ENCODE measurements around the gene FAM98B. TPM values are rescaled to one million over a fixed set of nuclear protein-coding genes. Genes with fewer than 3 reads are reported as not detected.
"Not testable (repeated sequence)": the region's sequence is repeated elsewhere in the genome, so short reads cannot be mapped to it uniquely, and the experiment has no call there.

FAM98B gene
- total RNA-seq, 1 donor from 2014 or later: 25.6 TPM

DNA sequence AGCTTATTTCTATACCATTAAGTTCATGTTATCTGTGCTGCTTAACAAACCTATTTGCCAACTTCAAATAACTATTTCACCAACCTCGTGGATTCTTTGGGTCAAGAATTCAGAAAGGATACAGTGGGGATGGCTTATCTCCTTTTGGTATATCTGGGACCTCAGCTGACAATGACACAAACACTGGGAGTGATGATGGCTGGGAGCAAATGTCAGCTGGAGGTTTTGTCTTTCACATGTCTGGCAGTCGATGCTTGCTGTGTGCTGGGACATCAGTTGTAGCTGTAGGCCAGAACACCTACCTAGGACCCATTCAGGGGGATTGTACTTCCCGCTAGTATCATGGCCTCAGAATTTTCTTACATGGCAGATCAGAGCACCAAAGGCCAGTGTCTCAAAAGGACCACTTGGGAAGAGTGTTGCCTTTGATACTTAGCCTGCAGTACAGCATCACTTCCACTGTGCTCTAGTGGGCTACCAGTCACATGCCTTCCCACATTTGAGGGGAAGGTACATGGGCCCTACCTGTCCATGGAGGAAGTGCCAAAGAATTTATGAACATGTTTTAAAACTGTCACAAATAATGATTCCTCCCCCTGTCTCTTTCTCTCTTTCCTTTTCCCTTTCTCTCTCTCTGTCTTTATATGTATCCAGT, 23.7 kb upstream of the FAM98B start:
- Histone ChIP-seq H3K27ac (ENCODE audit: low read depth, low read length) (no peak overlapping the region), H3K9ac (ENCODE audit: low read depth in 1 of 3, low read length in 3 of 3) (no peak overlapping the region), H3K4me3 (ENCODE audit: low read length in 3 of 3) (no peak overlapping the region), H3K36me3 (ENCODE audit: control insufficient read depth in 3 of 3, insufficient read depth in 3 of 3, low read length in 3 of 3) (no peaks in the 10 kb centered on the region), H3K4me1 (ENCODE audit: control insufficient read depth in 3 of 3, insufficient read depth in 3 of 3, low read length in 3 of 3) (no peaks in the 10 kb centered on the region), H3K27me3 (ENCODE audit: control insufficient read depth in 3 of 3, insufficient read depth in 3 of 3, low read length in 3 of 3) (no peaks in the 10 kb centered on the region), H3K9me3 (ENCODE audit: control insufficient read depth in 3 of 3, low read length in 3 of 3) (no peaks in the 10 kb centered on the region)

DNA sequence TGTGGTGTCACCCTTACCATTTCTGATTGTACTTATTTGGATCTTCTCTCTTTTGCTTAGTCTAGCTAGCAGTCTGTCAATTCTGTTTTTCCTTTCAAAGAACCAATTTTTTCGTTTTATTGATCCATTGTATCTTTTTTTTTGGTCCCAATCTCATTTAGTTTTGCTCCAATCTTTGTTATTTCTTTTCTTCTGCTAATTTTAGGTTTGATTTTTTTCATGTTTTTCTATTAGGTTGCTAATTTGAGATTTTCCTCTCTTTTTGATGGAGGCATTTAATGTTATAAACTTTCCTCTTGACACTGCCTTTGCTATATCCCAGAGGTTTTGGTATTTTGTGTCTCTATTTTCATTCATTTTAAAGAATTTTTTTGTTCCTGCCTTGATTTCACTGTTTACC, 16.9 kb upstream of the FAM98B start:
- H3K4me1 ChIP-seq (ENCODE audit: control insufficient read depth in 3 of 3, insufficient read depth in 3 of 3, low read length in 3 of 3): peaks cover 0 to 10% (median 5%) of the 10 kb centered on the region in 3 donors
- no peak overlapping the region for H3K4me3 ChIP-seq (ENCODE audit: low read length in 3 of 3)
- no peaks in the 10 kb centered on the region for H3K36me3 ChIP-seq (ENCODE audit: control insufficient read depth in 3 of 3, insufficient read depth in 3 of 3, low read length in 3 of 3)
- peaks cover 0 to 2% (median 0%) of the 10 kb centered on the region in 3 donors for H3K27me3 ChIP-seq (ENCODE audit: control insufficient read depth in 3 of 3, insufficient read depth in 3 of 3, low read length in 3 of 3)
- H3K9me3 ChIP-seq (ENCODE audit: control insufficient read depth in 3 of 3, low read length in 3 of 3): no peaks in the 10 kb centered on the region
- H3K9ac ChIP-seq (ENCODE audit: low read depth in 1 of 3, low read length in 3 of 3): no peak overlapping the region
- H3K27ac ChIP-seq (ENCODE audit: low read depth, low read length): no peak overlapping the region

DNA sequence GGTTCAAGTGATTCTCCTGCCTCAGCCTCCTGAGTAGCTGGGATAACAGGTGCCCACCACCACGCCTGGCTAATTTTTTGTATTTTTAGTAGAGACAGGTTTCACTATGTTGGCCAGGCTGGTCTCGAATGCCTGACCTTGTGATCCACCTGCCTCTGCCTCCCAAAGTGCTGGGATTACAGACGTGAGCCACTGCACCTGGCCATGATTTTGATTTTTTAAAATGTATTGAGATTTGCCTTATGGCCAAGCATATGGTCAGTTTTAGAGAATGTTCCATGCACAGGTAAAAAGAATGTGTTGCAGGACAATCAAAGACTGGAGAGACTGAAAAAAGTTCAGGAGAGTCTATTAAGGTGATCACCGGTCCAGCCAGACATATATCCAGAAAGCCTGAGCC, 16.3 kb upstream of the FAM98B start:
- H3K36me3 ChIP-seq (ENCODE audit: control insufficient read depth in 3 of 3, insufficient read depth in 3 of 3, low read length in 3 of 3); H3K9ac ChIP-seq (ENCODE audit: low read depth in 1 of 3, low read length in 3 of 3); H3K4me3 ChIP-seq (ENCODE audit: low read length in 3 of 3); H3K27me3 ChIP-seq (ENCODE audit: control insufficient read depth in 3 of 3, insufficient read depth in 3 of 3, low read length in 3 of 3); H3K9me3 ChIP-seq (ENCODE audit: control insufficient read depth in 3 of 3, low read length in 3 of 3); H3K27ac ChIP-seq (ENCODE audit: low read depth, low read length): not testable (repeated sequence)
- peaks cover 4 to 16% (median 7%) of the 10 kb centered on the region in 3 donors for H3K4me1 ChIP-seq (ENCODE audit: control insufficient read depth in 3 of 3, insufficient read depth in 3 of 3, low read length in 3 of 3)

DNA sequence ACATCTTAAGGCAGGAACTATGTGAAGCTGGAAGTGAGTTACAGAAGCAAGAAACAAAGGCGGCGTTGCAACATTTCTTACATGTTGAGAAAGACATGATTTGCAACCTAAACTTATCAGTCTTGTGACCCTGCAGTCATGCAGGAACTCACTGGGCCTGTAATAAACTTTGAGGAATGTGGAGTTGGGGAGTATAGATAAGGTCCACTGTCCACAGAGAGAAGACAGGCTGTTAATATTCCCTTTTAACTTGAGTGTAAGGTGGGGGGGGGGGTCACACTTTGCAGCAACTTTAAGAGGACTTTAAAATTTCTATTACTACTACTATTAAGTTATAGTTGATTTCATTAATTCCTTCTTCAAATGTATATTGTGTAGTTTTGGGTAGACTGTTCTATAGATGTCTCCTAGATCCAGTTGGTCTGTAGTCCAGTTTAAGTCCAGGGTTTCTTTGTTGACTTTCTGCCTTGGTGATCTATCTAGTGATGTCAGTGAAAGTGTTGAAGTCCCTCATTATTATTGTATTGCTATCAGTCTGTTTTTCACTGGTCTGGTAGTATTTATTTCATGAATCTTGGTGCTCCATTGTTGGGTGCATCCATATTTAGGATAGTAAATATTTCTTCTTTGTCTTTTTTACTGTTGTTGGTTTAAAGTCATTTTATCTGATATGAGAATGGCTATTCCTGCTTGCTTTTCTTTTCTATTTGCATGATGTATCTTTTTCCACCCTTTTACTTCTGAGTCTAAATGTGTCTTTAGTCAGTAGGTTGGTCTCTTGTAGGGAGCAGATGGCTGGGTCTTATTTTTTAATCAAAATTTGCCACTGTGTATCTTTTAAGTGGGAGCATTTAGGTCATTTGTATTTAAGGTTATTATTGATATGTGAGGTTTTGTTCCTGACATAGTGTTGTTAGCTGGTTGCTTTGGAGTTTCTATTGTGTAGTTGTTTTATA, 15.6 kb upstream of the FAM98B start:
- Histone ChIP-seq H3K4me3 (ENCODE audit: low read length in 3 of 3) (no peak overlapping the region), H3K4me1 (ENCODE audit: control insufficient read depth in 3 of 3, insufficient read depth in 3 of 3, low read length in 3 of 3) (peaks cover 4 to 16% (median 7%) of the 10 kb centered on the region in 3 donors), H3K9ac (ENCODE audit: low read depth in 1 of 3, low read length in 3 of 3) (no peak overlapping the region), H3K27ac (ENCODE audit: low read depth, low read length) (no peak overlapping the region), H3K36me3 (ENCODE audit: control insufficient read depth in 3 of 3, insufficient read depth in 3 of 3, low read length in 3 of 3) (no peaks in the 10 kb centered on the region), H3K9me3 (ENCODE audit: control insufficient read depth in 3 of 3, low read length in 3 of 3) (no peaks in the 10 kb centered on the region), H3K27me3 (ENCODE audit: control insufficient read depth in 3 of 3, insufficient read depth in 3 of 3, low read length in 3 of 3) (peaks cover 0 to 2% (median 0%) of the 10 kb centered on the region in 3 donors)

DNA sequence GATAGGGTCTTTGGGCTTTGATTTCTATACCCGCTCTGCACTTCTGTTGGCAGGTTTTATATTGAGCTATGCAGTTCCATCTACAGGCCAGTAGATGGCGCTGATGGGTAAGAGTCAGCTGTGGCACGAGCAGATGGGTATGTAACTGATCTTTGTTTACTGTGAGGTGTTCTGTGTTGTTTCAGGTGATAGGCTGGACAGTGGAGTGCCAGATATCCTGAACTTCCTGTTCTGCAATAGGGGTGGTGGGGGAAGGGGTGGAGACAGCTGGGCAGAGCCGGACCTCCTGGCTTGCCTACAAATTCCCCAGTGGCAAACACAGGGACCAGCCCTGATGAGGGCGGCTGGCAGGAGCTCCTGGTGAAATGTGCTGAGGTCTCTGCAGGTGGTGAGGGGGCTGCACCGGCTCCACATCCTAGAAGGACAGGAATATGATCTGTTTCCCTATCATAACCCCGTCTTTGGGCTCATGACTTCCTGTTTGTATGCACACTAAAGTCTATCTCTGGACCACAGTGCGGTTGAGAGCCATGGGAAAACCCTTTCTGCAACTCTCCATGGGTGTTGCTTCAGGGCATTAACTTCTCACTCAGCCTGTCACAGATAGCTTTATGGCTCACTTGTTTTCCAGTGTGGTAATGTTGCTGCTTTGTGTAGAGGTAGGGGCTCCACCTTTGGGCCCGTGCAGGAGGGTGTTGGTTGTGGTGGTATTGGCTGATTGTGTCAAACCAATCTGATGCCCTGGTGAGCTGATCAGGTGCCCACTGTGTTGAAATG, 13.4 kb upstream of the FAM98B start:
- Histone ChIP-seq H3K9me3 (ENCODE audit: control insufficient read depth in 3 of 3, low read length in 3 of 3) (no peaks in the 10 kb centered on the region), H3K4me3 (ENCODE audit: low read length in 3 of 3) (peak overlapping the region in 1 of 3 donors; percentile 23), H3K4me1 (ENCODE audit: control insufficient read depth in 3 of 3, insufficient read depth in 3 of 3, low read length in 3 of 3) (peaks cover 4 to 16% (median 7%) of the 10 kb centered on the region in 3 donors), H3K9ac (ENCODE audit: low read depth in 1 of 3, low read length in 3 of 3) (no peak overlapping the region), H3K27me3 (ENCODE audit: control insufficient read depth in 3 of 3, insufficient read depth in 3 of 3, low read length in 3 of 3) (peaks cover 0 to 2% (median 0%) of the 10 kb centered on the region in 3 donors), H3K27ac (ENCODE audit: low read depth, low read length) (no peak overlapping the region), H3K36me3 (ENCODE audit: control insufficient read depth in 3 of 3, insufficient read depth in 3 of 3, low read length in 3 of 3) (no peaks in the 10 kb centered on the region)

DNA sequence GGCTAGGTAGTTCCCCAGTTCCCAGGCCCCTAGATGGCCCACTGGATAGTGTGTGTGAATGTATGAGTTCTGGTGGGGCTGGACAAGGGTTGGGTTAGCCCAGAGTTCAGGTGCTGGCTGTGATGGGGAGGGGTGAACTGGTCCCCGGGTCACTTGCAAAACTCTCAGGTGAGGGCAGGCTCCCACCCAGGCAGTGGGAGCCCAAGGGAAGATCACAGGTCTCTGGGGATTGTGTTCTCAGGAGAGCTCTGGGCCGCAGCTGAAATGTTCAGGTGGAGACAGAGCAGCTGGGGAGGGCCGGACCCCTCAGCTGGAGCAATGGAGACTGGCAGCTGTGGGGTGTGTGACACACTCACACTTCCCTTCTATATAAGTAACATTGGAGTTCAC, 12.8 kb upstream of the FAM98B start:
- Histone ChIP-seq H3K27me3 (ENCODE audit: control insufficient read depth in 3 of 3, insufficient read depth in 3 of 3, low read length in 3 of 3) (peaks cover 0 to 2% (median 0%) of the 10 kb centered on the region in 3 donors), H3K27ac (ENCODE audit: low read depth, low read length) (no peak overlapping the region), H3K9ac (ENCODE audit: low read depth in 1 of 3, low read length in 3 of 3) (no peak overlapping the region), H3K4me3 (ENCODE audit: low read length in 3 of 3) (no peak overlapping the region), H3K4me1 (ENCODE audit: control insufficient read depth in 3 of 3, insufficient read depth in 3 of 3, low read length in 3 of 3) (peaks cover 4 to 16% (median 7%) of the 10 kb centered on the region in 3 donors), H3K36me3 (ENCODE audit: control insufficient read depth in 3 of 3, insufficient read depth in 3 of 3, low read length in 3 of 3) (no peaks in the 10 kb centered on the region), H3K9me3 (ENCODE audit: control insufficient read depth in 3 of 3, low read length in 3 of 3) (no peaks in the 10 kb centered on the region)

DNA sequence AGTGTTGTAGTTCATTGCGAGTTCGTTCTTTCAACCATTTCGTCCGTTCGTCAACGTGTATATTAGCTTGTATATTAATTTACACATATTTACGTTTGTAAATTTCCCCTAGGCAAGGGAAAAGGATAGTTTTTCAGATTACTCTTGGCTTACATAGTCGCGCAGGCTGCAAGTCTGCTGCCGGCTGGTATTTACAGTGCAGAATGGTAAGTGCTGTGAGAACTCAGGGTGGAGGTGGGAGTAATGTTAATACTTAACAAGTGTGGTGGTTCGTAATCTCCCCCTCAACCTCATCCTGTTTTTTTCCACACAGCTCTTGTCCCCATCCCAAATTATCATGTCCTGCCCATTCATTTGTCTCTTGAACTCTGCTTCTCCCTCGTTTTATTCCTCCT, 766 bp downstream of the FAM98B start:
- H3K4me1 ChIP-seq (ENCODE audit: control insufficient read depth in 3 of 3, insufficient read depth in 3 of 3, low read length in 3 of 3): peaks cover 9 to 24% (median 12%) of the 10 kb centered on the region in 3 donors
- no peaks in the 10 kb centered on the region for H3K9me3 ChIP-seq (ENCODE audit: control insufficient read depth in 3 of 3, low read length in 3 of 3)
- peak overlapping the region; percentile 94 to 99 (median 98) for H3K4me3 ChIP-seq (ENCODE audit: low read length in 3 of 3)
- H3K9ac ChIP-seq (ENCODE audit: low read depth in 1 of 3, low read length in 3 of 3): peak overlapping the region; percentile 94 to 99 (median 98)
- H3K27ac ChIP-seq (ENCODE audit: low read depth, low read length): peak overlapping the region; percentile 88
- H3K36me3 ChIP-seq (ENCODE audit: control insufficient read depth in 3 of 3, insufficient read depth in 3 of 3, low read length in 3 of 3): no peaks in the 10 kb centered on the region
- no peaks in the 10 kb centered on the region for H3K27me3 ChIP-seq (ENCODE audit: control insufficient read depth in 3 of 3, insufficient read depth in 3 of 3, low read length in 3 of 3)

DNA sequence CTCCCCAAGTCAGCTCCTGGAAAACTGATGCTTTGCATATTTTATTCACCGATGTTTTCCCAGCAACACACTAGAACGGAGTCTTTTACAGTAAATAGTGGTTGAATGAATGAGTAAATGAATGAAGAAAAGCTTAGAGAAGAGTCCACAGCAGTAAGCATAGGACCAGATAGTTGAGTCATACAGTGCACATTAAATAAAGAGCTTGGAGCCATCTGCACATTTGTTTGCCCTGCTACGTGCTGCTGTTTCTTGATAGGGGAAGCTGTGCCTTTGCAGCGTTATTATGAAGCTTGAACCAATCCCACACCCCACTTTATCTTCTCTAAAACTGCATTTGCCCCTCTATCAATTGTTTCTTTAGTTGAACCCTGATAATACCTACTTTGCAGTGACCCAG, 1.2 kb downstream of the FAM98B start:
- peak overlapping the region; percentile 94 to 99 (median 98) for H3K9ac ChIP-seq (ENCODE audit: low read depth in 1 of 3, low read length in 3 of 3)
- peak overlapping the region; percentile 88 for H3K27ac ChIP-seq (ENCODE audit: low read depth, low read length)
- peak overlapping the region; percentile 94 to 99 (median 98) for H3K4me3 ChIP-seq (ENCODE audit: low read length in 3 of 3)
- H3K9me3 ChIP-seq (ENCODE audit: control insufficient read depth in 3 of 3, low read length in 3 of 3): no peaks in the 10 kb centered on the region
- H3K36me3 ChIP-seq (ENCODE audit: control insufficient read depth in 3 of 3, insufficient read depth in 3 of 3, low read length in 3 of 3): no peaks in the 10 kb centered on the region
- H3K27me3 ChIP-seq (ENCODE audit: control insufficient read depth in 3 of 3, insufficient read depth in 3 of 3, low read length in 3 of 3): no peaks in the 10 kb centered on the region
- H3K4me1 ChIP-seq (ENCODE audit: control insufficient read depth in 3 of 3, insufficient read depth in 3 of 3, low read length in 3 of 3): peaks cover 9 to 24% (median 12%) of the 10 kb centered on the region in 3 donors

DNA sequence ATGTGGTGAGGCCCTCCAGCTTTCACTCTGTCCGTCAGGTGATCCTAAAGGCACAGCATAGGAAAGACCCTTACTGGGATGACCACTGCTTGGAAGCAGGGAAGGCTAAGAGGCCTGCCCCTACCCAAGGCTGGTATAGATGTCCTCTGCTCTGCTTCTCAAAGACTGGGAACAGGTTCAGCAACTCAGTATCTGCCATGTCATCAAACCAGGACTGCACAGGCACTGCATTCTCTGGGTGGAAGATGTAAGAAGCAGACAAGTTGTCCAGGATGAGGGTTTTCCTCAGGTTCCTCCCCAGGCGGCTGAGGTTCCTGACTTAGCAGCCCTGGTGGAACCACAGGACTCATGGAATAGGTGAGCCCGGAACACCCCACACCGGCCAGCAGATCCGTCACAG, 4.7 kb downstream of the FAM98B start:
- Histone ChIP-seq H3K36me3 (ENCODE audit: control insufficient read depth in 3 of 3, insufficient read depth in 3 of 3, low read length in 3 of 3) (no peaks in the 10 kb centered on the region), H3K27me3 (ENCODE audit: control insufficient read depth in 3 of 3, insufficient read depth in 3 of 3, low read length in 3 of 3) (no peaks in the 10 kb centered on the region), H3K9ac (ENCODE audit: low read depth in 1 of 3, low read length in 3 of 3) (no peak overlapping the region), H3K27ac (ENCODE audit: low read depth, low read length) (no peak overlapping the region), H3K4me1 (ENCODE audit: control insufficient read depth in 3 of 3, insufficient read depth in 3 of 3, low read length in 3 of 3) (peaks cover 9 to 24% (median 12%) of the 10 kb centered on the region in 3 donors), H3K4me3 (ENCODE audit: low read length in 3 of 3) (no peak overlapping the region), H3K9me3 (ENCODE audit: control insufficient read depth in 3 of 3, low read length in 3 of 3) (no peaks in the 10 kb centered on the region)
